Left ventricle myocardium superior (tissue), 1 donor: ENCODE data around the gene GLYATL1B. TPM values are rescaled to one million over a fixed set of nuclear protein-coding genes. Genes with fewer than 3 reads are reported as not detected.
"Not testable (repeated sequence)": the region's sequence is repeated elsewhere in the genome, so short reads cannot be mapped to it uniquely, and the experiment has no call there.

Experiments
- ATAC-seq: fragments of 200-7000 bp; cut with Tn5 transposase; one replicate; pipeline ENCODE4 v1.9.1; 2020; ENCODE audit warnings: mild to moderate bottlenecking, moderate library complexity
- DNase-seq: peaks from one replicate; pipeline ENCODE4 v3.0.0-alpha.2; 2020
- intact Hi-C: fragments of 100-400 bp; cut with micrococcal nuclease; formaldehyde crosslinking; loops from one replicate; pipeline ENCODE4 v1.11.0; 2022
- long read RNA-seq: library from polyadenylated mRNA; unstranded; transcript quantifications from one replicate; pipeline ENCODE4 v2.0.0, GENCODE V29; 2021
- total RNA-seq: library from RNA; stranded (reverse); fragmentation: NEBNext Ultra II Directional; extraction: Animal tissue kit (Norgen Biotek cat#: 25700); gene quantifications from one replicate; pipeline ENCODE4 v1.2.1, GENCODE V29; 2021
- donor health status: DM: no; HTN: yes; CAD: no; lungs with severe emphysema.

The GLYATL1B gene, protein sequence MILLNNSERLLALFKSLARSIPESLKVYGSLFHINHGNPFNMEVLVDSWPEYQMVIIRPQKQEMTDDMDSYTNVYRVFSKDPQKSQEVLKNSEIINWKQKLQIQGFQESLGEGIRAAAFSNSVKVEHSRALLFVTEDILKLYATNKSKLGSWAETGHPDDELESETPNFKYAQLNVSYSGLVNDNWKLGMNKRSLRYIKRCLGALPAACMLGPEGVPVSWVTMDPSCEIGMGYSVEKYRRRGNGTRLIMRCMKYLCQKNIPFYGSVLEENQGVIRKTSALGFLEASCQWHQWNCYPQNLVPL
- not detected for total RNA-seq
- long read RNA-seq = 0 reads

DNA sequence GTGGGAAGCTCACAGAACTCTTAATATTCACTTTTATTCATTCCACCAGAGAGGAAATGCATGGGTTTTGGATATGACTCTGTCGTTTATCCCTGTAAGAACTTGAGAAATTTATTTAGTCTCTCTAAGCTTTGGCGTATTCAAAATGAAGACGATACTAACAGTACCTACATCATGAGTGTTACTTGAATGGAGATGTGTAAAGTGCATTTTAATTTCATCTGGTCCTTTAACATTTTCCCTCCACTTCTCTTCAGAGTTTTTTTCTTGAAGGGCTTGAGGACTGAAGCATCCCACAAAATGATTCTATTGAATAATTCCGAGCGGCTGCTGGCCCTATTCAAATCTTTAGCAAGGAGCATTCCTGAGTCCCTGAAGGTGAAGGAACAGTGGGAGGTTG lies at the start of gene GLYATL1B:
Gene GLYATL1B (plus strand): TSS at position 301 of the 400 bp plus-strand sequence. CDS start 0 bp downstream, at position 301.
- ATAC-seq, intact Hi-C loops: not testable (repeated sequence)

DNA sequence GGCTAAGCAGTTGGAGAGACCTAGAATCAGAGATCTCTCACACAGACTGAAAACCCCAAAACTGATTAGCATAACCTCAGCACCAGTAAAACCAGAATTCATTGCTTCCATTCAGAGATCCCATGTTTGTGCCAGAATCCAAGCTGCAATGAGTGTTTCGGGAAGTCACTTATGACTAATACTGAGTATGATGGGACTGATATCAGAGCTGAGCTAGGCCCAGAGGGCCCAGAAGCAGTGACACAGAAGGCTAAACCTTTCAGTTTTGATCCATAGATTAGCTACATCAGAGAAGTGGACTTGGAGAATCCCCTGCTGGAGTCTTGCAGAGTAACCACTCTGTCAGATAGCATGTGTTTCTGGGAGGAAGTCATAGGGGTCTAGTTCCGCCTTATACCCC lies 49.6 kb upstream of the GLYATL1B start:
- ATAC-seq, DNase-seq, intact Hi-C loops: not testable (repeated sequence)

More for the DNA sequence above, at the start of gene GLYATL1B:
- not testable (repeated sequence) for DNase-seq

DNA sequence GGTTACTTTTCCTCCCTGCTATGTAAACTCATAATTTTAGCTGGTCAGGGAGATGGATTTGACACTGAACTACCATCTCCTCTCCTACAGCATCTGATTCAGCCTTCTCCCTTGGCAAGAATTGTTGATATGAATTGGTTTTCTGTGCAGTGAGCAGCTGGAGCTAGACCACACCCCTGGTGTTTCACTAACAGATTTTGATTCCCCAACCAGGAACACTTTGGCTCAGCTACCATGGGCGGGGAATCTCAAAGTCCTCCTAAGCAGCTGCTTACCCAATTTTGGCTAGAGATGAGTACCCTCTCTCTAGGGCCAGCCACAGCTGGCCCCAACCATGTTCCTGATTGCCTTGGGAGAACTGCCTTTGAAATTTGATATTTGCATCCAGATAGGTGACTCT lies 48.7 kb upstream of the GLYATL1B start:
- peak; percentile 68 for ATAC-seq
- intact Hi-C loops, DNase-seq: not testable (repeated sequence)

DNA sequence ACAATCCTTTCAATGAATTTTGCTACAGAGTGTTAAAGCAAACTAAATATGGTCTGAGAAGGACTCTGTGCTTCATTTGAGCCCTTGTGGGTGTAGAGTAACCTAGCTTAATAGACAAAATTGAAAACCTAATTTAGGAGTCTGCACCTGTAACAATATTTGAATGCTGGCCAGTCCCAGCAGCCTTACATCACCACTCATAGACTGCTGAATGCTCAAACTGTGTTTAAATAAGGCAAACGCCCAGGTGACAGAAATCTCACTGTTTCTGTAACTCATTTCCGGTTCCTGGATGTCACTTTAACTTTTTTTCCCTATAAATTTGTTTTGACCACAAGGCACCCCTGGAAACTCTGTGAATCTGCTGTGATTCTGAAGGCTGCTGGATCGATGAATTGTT lies 45.5 kb upstream of the GLYATL1B start:
- intact Hi-C loops = no loop called here
- ATAC-seq (no peak), DNase-seq (no peak)

DNA sequence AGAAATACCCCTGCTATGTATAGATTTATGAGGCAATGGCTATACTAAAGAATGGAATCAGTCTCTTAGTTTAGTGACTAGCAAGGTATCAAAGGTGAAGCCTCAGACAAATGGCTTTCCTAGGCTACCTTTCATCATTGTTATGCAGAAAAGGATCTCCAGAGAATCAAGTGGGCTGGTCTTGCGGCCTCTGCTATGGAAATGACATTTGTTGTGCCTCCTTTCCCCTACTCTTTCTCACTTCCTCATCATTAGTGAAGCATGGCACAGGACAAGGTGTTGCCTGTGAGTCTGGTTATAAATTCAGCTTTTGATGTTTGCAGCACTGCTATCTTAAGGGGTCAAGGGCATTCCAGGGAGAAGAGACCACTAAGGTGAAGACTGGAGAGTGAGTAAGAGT lies 34.7 kb upstream of the GLYATL1B start:
- DNase-seq, intact Hi-C loops, ATAC-seq: not testable (repeated sequence)

DNA sequence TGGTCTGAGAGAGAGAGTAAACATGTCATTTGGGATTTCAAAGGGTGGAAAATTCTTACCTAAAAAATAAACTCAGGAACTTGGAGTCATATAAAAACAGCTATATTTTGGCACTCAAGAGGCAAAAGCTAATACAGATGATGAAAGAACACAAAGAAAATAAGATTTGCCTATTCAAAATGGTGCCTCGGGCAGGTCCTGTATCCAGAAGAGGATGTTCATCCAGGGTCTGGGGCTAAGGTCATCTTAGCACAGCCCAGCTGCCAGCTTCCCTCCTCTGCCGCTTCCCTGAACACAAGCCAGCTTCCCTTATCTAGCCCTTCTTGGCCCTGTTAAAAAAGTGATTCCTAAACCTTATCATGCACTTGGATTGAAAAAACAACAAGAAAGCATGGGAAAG lies 33.8 kb upstream of the GLYATL1B start:
- DNase-seq, ATAC-seq, intact Hi-C loops: not testable (repeated sequence)

DNA sequence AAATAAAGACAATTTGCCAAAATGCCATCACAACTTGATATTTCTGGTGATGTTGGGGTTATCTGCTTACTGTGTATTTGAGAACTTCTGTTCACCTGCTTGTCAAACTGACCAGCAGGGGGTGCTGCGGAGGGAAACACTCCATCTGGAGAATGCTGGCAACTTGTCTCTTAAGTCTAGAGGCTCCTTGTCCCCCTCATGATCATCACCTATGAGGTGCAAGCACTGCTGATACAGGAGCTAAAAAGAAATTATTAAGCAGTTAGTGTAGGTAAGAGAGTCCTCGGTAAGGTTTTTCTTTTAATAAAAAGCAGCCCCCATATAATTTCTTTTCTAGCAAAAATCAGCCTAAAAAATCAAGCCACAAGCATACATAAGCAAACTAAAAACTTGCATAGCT lies 32.7 kb upstream of the GLYATL1B start:
- intact Hi-C loops = no loop called here
- DNase-seq (peak; percentile 73), ATAC-seq (no peak)

DNA sequence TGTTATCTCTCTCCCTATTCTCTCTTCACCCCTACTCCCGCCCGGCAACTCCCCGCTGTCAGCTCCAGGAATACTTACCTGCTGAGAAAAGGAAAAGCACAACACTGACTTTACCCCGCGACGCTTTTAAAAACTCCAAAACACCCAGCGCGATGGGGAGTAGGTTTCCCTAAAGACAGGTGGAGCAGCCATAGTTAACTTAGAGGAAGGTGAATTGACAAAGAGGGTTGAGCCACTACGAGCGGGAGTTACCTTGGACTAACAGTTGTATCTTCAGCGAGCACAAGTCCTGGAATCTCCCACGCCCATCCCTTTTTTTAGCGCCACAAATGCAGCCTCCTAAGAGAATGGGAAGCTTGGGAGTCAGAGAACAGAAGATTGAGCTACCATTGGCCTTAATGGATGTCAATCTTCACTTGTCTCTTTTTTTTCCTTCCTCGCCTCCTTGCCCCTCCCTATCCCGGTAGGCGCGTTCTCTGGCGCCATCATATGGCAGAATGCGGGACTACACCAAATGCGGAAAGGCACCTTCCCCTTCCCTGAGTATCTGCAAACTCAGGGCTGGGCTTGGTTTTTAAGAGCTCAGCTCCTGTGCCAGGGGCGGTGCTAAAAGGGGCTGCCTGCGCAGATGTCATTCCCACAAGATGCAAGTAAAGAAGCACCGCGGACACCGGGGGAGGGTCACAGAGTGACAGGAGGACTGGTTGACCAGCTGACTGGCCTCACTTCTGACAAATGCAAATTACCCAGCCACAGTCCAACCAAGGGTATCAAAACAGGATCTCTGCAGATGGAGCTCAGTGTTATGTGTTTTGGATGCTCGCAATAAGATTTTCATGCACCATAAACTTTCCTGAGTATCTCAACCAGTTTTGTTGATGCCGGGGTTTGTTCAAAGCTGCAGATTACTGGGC lies 27.7 kb upstream of the GLYATL1B start:
- peak; percentile 63 for DNase-seq
- ATAC-seq = peak; percentile 81
- intact Hi-C loops = not testable (repeated sequence)

DNA sequence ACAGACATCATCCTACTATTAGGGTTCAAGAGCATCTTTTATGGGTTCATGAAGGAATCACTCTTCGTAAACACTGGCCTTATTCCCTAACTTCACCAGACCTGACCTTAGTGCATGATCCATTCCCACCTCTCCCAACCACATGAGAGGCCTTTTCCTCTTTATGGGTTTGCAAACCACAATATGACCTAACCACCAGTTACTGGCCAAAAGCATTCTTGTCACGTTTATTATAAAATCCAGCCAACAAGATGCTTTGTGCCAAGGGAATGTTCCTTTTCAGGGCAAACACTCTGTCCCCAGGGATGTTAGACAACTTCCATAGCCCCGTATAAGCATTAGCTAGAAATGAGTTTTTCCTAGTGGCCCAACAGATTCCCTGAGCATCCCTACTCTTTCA lies 26.0 kb upstream of the GLYATL1B start:
- not testable (repeated sequence) for DNase-seq, ATAC-seq
- intact Hi-C loops = loop anchor here (10.0 kb wide), 1 partner anchor 75 kb away; no protein-coding TSS in a partner anchor

DNA sequence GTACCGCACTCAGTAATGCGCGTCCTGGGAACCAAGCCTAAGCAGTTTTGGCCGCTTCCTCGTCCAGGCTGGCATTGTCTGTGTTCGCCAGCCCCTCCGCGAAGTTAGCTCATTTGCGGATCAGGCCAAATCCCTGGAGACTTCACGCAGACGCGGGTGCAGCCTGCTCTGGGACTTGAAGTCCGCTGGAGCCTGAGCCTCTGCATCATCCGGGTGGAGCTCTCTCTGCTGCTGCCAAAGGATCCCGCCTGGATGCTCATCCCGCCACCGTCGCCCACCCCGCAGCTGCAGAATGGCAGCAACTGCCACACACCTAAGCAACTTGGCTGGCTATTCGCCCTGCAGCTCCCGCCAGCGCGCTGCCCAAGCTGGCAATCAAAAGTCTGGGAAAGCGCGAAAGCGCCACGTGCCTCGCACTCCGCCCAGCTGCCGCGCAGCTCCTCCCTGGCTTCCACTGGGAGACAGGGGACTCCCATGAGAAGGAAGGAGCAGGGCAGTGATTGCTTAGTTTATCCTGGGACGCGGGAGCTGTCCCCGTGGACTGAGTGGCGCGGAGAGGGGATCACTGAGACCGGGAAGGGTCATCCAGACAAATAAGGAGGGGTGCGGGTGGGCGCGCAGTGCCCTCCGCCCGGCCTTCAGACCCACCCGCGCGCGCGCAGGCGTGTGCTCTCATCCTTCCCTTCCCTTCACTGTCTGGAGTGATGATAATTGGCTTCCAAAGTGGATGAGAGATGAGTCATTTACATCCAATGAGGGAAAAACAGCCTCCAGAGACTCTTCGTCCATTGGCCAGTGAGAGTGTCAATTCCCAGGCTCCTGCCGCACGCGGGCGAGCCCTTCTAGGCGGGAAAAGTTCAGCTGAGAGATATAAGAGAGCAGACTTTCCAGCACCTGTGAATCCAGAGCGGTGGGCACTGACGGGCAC lies 23.2 kb upstream of the GLYATL1B start:
- intact Hi-C loops = loop anchor here (10.0 kb wide), 1 partner anchor 72 kb away; no protein-coding TSS in a partner anchor
- DNase-seq (no peak), ATAC-seq (no peak)

DNA sequence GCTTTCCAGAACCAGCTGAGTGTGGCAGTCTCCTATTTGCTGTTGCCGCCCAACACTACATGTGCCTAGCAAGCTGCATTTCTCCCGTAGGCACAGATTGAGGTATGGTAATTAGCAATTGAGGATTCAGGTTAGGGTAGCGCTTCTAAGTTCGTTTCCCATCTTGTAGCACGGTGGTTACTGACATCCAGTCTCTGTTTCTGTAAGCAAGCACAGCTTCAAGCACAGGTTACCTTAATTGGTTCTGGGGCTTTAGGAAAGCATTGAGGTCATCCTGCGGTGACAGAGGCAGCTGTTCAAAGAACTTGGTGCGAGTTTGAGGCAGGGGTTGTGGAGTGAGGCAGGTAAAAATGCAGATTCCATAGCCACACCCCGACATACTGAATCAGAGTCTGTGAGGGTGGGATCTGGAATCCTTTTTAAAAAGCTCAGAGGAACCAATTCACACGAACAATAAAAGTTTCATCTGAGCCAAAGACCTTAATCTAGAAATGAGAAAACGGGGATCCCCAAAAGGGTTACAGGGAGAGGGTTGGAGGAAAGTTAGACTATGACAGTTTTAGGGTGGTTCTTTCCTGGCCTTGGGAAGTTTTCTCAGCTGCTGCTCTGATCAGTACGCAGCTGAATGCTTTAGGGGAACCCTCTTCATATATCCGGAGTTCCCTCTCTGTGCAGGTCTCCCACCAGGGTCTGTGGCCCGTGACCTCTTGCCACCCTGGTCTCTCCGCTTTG lies 21.9 kb upstream of the GLYATL1B start:
- not testable (repeated sequence) for DNase-seq, ATAC-seq
- intact Hi-C loops = loop anchor here (10.0 kb wide), 1 partner anchor 71 kb away; no protein-coding TSS in a partner anchor

DNA sequence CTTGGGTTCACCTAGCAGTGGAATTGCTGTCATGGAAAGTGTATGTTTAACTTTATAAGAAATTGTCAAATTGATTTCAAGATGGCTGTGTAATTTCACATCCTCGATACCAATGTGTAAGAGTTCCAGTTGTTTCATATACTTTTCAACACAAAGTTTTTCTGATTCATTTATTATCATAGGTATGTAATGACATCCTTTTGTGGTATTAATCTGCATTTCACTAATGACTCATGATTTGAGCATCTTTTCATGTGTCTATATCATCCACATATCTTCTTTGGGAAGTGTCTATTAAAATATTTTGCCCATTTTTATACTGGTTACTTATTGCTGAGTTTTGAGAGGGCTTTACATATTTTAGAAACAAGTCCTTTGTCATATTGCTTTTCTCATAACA lies 17.0 kb upstream of the GLYATL1B start:
- DNase-seq = no peak
- no peak for ATAC-seq
- intact Hi-C loops = loop anchor here (10.0 kb wide), 1 partner anchor 66 kb away; no protein-coding TSS in a partner anchor

DNA sequence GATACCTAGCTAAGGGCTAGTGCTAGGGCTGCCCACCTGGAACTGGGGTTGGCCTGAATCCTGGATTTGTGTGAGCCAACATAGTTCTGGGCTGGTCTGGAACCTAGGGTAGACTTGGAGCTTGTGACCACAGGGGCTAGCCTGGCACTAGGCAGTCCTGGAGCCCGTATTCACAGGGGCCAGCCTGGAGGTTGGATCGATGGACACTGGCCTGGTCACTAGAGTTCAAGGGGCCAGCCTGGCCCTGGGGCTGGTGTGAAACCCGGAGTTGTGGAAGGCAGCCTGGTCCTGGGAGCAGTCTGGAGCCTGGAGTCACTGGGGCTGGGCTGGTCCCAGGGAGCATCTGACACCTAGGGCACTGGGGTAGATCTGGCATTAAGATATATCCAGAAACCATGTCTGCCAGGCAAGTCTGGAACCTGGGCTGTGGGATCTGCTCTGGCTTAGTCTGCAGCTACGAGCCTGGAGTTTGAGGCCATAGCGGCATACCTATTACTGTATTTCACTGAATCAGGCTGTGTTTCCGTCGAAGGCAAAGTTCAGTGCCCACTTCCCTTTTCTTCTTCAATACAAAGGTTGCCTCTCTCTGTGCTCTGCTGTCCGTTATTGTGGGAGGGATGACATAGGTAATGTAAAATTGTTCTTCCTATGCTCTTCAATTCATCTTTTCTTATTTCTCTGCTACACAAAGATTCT lies 9.1 kb upstream of the GLYATL1B start:
- intact Hi-C loops = no loop called here
- ATAC-seq (no peak), DNase-seq (no peak)

DNA sequence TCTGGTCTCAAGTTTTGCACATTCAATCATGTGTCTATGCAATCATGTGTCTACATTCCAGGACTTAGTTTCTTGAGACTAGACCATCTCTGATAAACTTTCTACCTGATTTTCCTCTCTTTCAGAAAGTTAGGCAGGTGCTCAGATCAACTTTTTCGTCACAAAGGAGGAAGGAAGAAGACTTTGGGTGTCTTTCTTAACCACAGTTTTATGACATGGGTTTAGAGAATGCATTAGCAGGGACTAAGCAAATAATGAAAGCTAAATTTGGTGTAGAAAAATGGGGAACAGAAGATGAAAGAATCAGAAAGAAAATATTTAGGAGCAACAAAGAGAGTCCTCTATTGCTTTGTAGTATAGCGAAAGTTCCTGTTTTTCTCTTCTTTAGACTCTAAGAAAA lies 7.7 kb upstream of the GLYATL1B start:
- intact Hi-C loops = no loop called here
- no peak for ATAC-seq
- DNase-seq = no peak

DNA sequence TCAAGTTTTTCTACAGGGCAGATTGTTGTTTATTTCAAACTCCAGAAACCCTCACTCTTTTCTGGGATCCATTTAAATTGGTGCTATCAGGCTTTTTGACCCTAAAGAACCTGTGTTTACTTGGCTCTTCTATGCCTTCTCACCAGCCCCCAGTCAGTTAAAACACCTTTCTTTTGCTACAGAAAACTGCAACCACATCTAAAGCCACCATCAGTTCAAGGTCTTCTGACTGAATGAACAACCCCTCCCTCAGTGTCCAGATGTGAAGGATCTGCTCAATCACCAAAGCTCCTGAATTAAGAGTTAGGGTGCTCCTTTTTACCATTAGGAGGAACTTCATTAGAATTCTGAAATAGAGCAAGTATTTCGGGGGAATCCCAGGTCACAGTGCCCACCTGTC lies 7.0 kb upstream of the GLYATL1B start:
- DNase-seq = no peak
- intact Hi-C loops = no loop called here
- no peak for ATAC-seq

DNA sequence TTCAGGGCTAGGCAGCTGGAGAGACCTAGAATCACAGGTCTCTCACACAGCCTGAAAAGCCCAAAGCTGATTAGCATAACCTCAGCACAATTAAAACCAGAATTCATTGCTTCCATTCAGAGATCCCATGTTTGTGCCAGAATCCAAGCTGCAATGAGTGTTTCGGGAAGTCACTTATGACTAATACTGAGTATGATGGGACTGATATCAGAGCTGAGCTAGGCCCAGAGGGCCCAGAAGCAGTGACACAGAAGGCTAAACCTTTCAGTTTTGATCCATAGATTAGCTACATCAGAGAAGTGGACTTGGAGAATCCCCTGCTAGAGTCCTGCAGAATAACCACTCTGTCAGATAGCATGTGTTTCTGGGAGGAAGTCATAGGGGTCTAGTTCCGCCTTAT lies 5.7 kb upstream of the GLYATL1B start:
- intact Hi-C loops, DNase-seq, ATAC-seq: not testable (repeated sequence)

DNA sequence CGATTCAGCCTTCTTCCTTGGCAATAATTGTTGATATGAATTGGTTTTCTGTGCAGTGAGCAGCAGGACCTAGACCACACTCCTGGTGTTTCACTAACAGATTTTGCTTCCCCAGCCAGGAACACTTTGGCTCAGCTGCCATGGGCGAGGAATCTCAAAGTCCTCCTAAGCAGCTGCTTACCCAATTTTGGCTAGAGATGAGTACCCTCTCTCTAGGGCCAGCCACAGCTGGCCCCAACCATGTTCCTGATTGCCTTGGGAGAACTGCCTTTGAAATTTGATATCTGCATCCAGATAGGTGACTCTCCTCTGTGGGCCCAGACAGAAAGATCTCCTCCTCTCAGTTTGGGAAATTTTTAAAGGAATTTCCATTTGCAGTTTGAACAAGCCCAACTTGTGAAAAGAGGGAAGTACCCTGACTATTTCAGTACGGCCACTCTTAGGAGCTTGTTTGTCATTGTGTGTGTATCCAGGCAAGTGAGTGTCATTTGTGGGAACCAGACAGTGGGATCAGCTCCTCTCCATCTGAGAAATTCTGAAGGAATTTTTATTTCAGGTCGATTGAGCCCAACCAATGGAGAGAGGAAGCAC lies 4.6 kb upstream of the GLYATL1B start:
- DNase-seq, ATAC-seq, intact Hi-C loops: not testable (repeated sequence)
